ENCODE results near the gene TSPAN33.
"Not testable (repeated sequence)": the region's sequence is repeated elsewhere in the genome, so short reads cannot be mapped to it uniquely, and the experiment has no call there.

Gene TSPAN33

GRCh38 chr7:129157651-129158050, 13.1 kb downstream of the TSPAN33 start:
- Mint-ChIP-seq H3K9me3 (ENCODE audit: low read depth) (no peaks in the 10 kb centered on the region), H3K36me3 (peaks cover 5% of the 10 kb centered on the region), H3K4me3 (no peak overlapping the region), H3K27me3 (no peaks in the 10 kb centered on the region), H3K4me1 (ENCODE audit: low read depth) (no peaks in the 10 kb centered on the region), H3K27ac (no peak overlapping the region)

- Mint-ChIP-seq H3K9me3 (ENCODE audit: low read depth) (no peaks in the 10 kb centered on the region), H3K27ac (no peak overlapping the region), H3K27me3 (no peaks in the 10 kb centered on the region), H3K4me3 (no peak overlapping the region), H3K4me1 (ENCODE audit: low read depth) (no peaks in the 10 kb centered on the region), H3K36me3 (peaks cover 2% of the 10 kb centered on the region)
These were observed 15.0 kb downstream of the TSPAN33 start for GRCh38 chr7:129159539-129159938.

DNA sequence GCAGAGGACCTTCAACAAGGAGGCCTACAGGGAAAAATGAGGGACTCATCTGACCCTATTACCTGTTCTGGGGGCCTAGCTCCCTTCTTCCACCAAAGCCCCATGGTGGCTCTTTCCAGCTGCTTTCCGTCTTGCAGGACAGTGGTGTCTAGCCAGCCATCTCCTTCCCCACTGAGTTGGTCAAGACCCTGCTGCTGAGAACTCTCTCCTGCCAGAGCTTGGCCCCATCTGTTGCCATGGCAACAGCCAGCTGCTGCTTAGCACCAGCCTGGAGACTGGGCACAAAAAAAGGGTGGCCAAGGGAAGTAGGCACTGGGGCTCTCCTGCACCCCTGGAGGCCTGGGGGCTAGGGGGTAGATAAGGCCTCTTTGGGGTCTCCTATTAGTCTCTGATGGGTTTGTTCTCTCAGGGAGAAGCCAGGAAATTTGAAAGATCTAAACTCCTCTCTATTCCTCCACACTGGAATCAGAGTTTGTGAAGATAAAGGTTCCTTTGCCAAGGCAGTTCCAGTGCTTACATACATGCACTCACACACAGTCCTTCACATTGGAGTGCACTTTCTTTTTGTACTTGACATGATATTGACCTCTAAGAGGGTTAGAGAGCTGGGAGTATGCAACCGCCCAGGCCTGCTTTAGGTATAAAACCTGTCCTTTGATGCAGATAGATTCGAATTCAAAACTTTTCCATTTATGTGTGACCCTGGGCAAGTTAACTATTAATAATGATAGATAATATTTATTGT, 15.8 kb downstream of the TSPAN33 start:
- Mint-ChIP-seq H3K27me3 (no peaks in the 10 kb centered on the region), H3K4me1 (ENCODE audit: low read depth) (no peaks in the 10 kb centered on the region), H3K4me3 (no peak overlapping the region), H3K36me3 (peaks cover 2% of the 10 kb centered on the region), H3K27ac (no peak overlapping the region), H3K9me3 (ENCODE audit: low read depth) (no peaks in the 10 kb centered on the region)

DNA sequence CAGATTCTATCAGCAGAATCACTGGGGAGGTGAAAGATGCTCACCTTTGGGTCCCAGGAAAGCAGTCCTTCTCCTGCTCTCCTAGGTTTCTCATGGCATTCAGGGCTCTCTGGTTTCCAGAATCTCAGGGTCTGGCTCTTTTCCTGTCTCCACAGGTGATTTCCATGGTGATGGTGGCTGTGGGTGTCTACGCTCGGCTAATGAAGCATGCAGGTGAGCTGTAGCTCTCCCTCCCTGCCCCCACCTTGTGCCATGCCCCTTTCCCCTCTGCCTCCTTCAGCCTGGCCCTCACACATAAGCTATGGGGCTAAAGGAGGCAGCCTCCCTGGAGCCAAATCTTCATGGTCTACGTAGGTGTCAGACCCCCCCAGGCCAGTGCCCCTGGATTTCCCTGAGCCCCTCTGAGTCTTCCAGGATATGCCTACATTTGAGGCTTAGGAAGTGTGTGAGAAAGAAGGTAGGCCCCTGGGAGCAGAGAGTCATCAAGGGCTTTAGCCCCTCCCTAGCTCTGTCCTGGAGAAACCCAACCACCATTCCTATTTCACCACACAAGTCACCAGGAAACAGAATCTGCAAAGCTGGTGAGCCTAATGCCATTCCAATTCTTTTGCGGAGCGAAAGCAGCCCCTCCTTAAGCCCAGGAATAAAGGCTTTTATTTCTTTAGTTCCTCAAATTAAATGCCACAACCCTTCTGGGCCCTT, 17.2 kb downstream of the TSPAN33 start:
- Mint-ChIP-seq H3K36me3 (peaks cover 5% of the 10 kb centered on the region), H3K27me3 (no peaks in the 10 kb centered on the region), H3K9me3 (ENCODE audit: low read depth) (no peaks in the 10 kb centered on the region), H3K4me3 (no peak overlapping the region), H3K27ac (no peak overlapping the region), H3K4me1 (ENCODE audit: low read depth) (no peaks in the 10 kb centered on the region)

GRCh38 chr7:129162732-129163131, 18.2 kb downstream of the TSPAN33 start:
- Mint-ChIP-seq H3K4me1 (ENCODE audit: low read depth) (no peaks in the 10 kb centered on the region), H3K4me3 (no peak overlapping the region), H3K27me3 (no peaks in the 10 kb centered on the region), H3K27ac (no peak overlapping the region), H3K36me3 (peaks cover 5% of the 10 kb centered on the region), H3K9me3 (ENCODE audit: low read depth) (no peaks in the 10 kb centered on the region)

- H3K36me3 Mint-ChIP-seq: peaks cover 5% of the 10 kb centered on the region
- H3K27ac Mint-ChIP-seq: no peak overlapping the region
- peaks cover 4% of the 10 kb centered on the region for H3K4me1 Mint-ChIP-seq (ENCODE audit: low read depth)
- no peak overlapping the region for H3K4me3 Mint-ChIP-seq
- H3K27me3 Mint-ChIP-seq: no peaks in the 10 kb centered on the region
- H3K9me3 Mint-ChIP-seq (ENCODE audit: low read depth): no peaks in the 10 kb centered on the region
These were observed 19.5 kb downstream of the TSPAN33 start for GRCh38 chr7:129163875-129164544.

DNA sequence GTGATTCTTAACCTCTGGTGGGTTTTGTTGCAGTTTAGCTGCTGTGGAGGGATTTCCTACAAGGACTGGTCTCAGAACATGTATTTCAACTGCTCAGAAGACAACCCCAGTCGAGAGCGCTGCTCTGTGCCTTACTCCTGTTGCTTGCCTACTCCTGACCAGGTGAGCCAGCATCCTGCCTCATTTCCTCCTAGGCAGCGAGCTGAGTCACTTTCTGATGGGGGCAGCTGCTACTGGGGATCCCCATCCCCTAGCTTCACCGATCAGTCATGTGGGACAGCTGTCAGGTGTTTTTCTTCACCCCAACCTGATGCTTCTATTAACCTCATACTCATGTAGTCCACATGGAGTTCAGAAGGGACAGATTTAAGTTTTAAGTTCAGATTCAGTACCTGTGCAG, 22.2 kb downstream of the TSPAN33 start:
- H3K27me3 Mint-ChIP-seq: no peaks in the 10 kb centered on the region
- H3K4me1 Mint-ChIP-seq (ENCODE audit: low read depth): peaks cover 14% of the 10 kb centered on the region
- no peak overlapping the region for H3K27ac Mint-ChIP-seq
- no peak overlapping the region for H3K4me3 Mint-ChIP-seq
- peaks cover 5% of the 10 kb centered on the region for H3K36me3 Mint-ChIP-seq
- H3K9me3 Mint-ChIP-seq (ENCODE audit: low read depth): no peaks in the 10 kb centered on the region

DNA sequence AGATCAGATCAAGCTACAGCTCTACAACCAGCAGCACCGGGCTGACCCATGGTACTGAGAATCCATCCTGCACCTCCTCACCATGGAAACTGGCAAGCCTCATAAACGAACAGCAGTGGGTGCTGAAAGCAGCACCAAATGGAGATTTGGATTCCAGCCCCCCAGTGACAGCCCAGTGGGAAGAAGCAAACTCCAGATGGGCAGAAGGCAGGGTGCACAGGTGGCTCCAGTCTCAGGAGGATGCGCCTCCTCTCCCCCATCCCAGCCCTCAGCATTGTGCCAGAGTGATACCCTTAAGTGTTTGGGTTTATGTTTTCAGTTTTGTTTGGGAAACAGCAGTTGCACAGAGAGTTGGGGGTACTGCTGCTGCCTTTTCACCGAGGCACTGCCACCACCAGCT, 23.3 kb downstream of the TSPAN33 start:
- H3K36me3 Mint-ChIP-seq: peaks cover 5% of the 10 kb centered on the region
- no peaks in the 10 kb centered on the region for H3K9me3 Mint-ChIP-seq (ENCODE audit: low read depth)
- H3K27ac Mint-ChIP-seq: no peak overlapping the region
- no peaks in the 10 kb centered on the region for H3K27me3 Mint-ChIP-seq
- H3K4me1 Mint-ChIP-seq (ENCODE audit: low read depth): peaks cover 14% of the 10 kb centered on the region
- H3K4me3 Mint-ChIP-seq: peak overlapping the region; percentile 69

GRCh38 chr7:129168231-129169021, 23.9 kb downstream of the TSPAN33 start:
- Mint-ChIP-seq H3K4me3 (peak overlapping the region; percentile 69), H3K27ac (no peak overlapping the region), H3K4me1 (ENCODE audit: low read depth) (peaks cover 14% of the 10 kb centered on the region), H3K9me3 (ENCODE audit: low read depth) (no peaks in the 10 kb centered on the region), H3K36me3 (peaks cover 5% of the 10 kb centered on the region), H3K27me3 (no peaks in the 10 kb centered on the region)

GRCh38 chr7:129169171-129169671, 24.7 kb downstream of the TSPAN33 start:
- Mint-ChIP-seq H3K27me3 (no peaks in the 10 kb centered on the region), H3K27ac (peak overlapping the region; percentile 61), H3K4me3 (peak overlapping the region; percentile 84), H3K9me3 (ENCODE audit: low read depth) (no peaks in the 10 kb centered on the region), H3K4me1 (ENCODE audit: low read depth) (peaks cover 14% of the 10 kb centered on the region), H3K36me3 (peaks cover 5% of the 10 kb centered on the region)

GRCh38 chr7:129169686-129170440, 25.4 kb downstream of the TSPAN33 start:
- Mint-ChIP-seq H3K27me3 (no peaks in the 10 kb centered on the region), H3K4me3 (peak overlapping the region; percentile 84), H3K27ac (peak overlapping the region; percentile 61), H3K9me3 (ENCODE audit: low read depth) (no peaks in the 10 kb centered on the region), H3K4me1 (ENCODE audit: low read depth) (peaks cover 14% of the 10 kb centered on the region), H3K36me3 (peaks cover 5% of the 10 kb centered on the region)

GRCh38 chr7:129170441-129171021, 26.0 kb downstream of the TSPAN33 start:
- H3K27ac Mint-ChIP-seq: no peak overlapping the region
- peak overlapping the region; percentile 84 for H3K4me3 Mint-ChIP-seq

GRCh38 chr7:129173861-129174260, 29.4 kb downstream of the TSPAN33 start:
- H3K4me3 Mint-ChIP-seq; H3K4me1 Mint-ChIP-seq (ENCODE audit: low read depth); H3K27me3 Mint-ChIP-seq; H3K36me3 Mint-ChIP-seq; H3K27ac Mint-ChIP-seq; H3K9me3 Mint-ChIP-seq (ENCODE audit: low read depth): not testable (repeated sequence)

More at GRCh38 chr7:129170441-129171021, 26.0 kb downstream of the TSPAN33 start:
- Mint-ChIP-seq H3K9me3 (ENCODE audit: low read depth) (no peaks in the 10 kb centered on the region), H3K4me1 (ENCODE audit: low read depth) (peaks cover 14% of the 10 kb centered on the region), H3K27me3 (no peaks in the 10 kb centered on the region), H3K36me3 (peaks cover 5% of the 10 kb centered on the region)

All from activated naive CD8-positive, alpha-beta T cell (primary cell).